SK-N-SH treated with all-trans-retinoic acid at 6 μM for 48 hours (cell line): ENCODE results near the gene CEACAM16.
"Not testable (repeated sequence)": the region's sequence is repeated elsewhere in the genome, so short reads cannot be mapped to it uniquely, and the experiment has no call there.

ENCODE experiments used
- ATAC-seq: fragments of 200-7000 bp; cut with Tn5 transposase; 3 replicates; pipeline ENCODE4 v1.9.1; 2020; ENCODE audit warnings: mild to moderate bottlenecking, moderate library complexity
- ARNTL ChIP-seq: fragments of 450-650 bp; formaldehyde crosslinking; IDR thresholded peaks from 2 replicates; pipeline ENCODE4 v1.5.0; 2020; ENCODE audit warnings: low read depth, mild to moderate bottlenecking, moderate library complexity, borderline replicate concordance
- BACH2 ChIP-seq: fragments of 250-450 bp; sonication (Bioruptor Pico); IDR thresholded peaks from 2 replicates; pipeline ENCODE4 v1.9.0; 2021; ENCODE audit warnings: mild to moderate bottlenecking, borderline replicate concordance
- CSDC2 ChIP-seq: fragments of 250-450 bp; sonication (Bioruptor Pico); IDR thresholded peaks from 2 replicates; pipeline ENCODE4 v1.5.0; 2020; ENCODE audit warnings: mild to moderate bottlenecking, moderate library complexity
- ESRRG ChIP-seq: fragments of 250-450 bp; sonication (Bioruptor Pico); IDR thresholded peaks from 2 replicates; pipeline ENCODE4 v1.6.1; 2021; ENCODE audit warnings: mild to moderate bottlenecking
- GLIS3 ChIP-seq: fragments of 250-450 bp; sonication (Bioruptor Pico); IDR thresholded peaks from 2 replicates; pipeline ENCODE4 v1.5.0; 2020; ENCODE audit warnings: mild to moderate bottlenecking, moderate library complexity
- ISL1 ChIP-seq: fragments of 250-450 bp; sonication (Bioruptor Pico); IDR thresholded peaks from 2 replicates; pipeline ENCODE4 v2.1.2; 2022; ENCODE audit warnings: mild to moderate bottlenecking, moderate library complexity
- PPARA ChIP-seq: fragments of 250-450 bp; sonication (Bioruptor Pico); IDR thresholded peaks from 2 replicates; pipeline ENCODE4 v1.5.0; 2020; ENCODE audit warnings: mild to moderate bottlenecking, borderline replicate concordance
- RARB ChIP-seq: fragments of 250-450 bp; sonication (Bioruptor Pico); IDR thresholded peaks from 2 replicates; pipeline ENCODE4 v1.8.0; 2021; ENCODE audit warnings: mild to moderate bottlenecking, moderate library complexity
- SNAI2 ChIP-seq: fragments of 250-450 bp; sonication (Bioruptor Pico); IDR thresholded peaks from 2 replicates; pipeline ENCODE4 v1.5.0; 2020; ENCODE audit warnings: mild to moderate bottlenecking, moderate library complexity
- TCF4 ChIP-seq: fragments of 250-450 bp; sonication (Bioruptor Pico); IDR thresholded peaks from 2 replicates; pipeline ENCODE4 v1.8.0; 2021; ENCODE audit warnings: mild to moderate bottlenecking, moderate library complexity, borderline replicate concordance
- TOX ChIP-seq: fragments of 250-450 bp; sonication (Bioruptor Pico); IDR thresholded peaks from 2 replicates; pipeline ENCODE4 v1.8.0; 2021; ENCODE audit warnings: mild to moderate bottlenecking, moderate library complexity, borderline replicate concordance
- ZC3H10 ChIP-seq: fragments of 250-450 bp; sonication (Bioruptor Pico); IDR thresholded peaks from 2 replicates; pipeline ENCODE4 v1.5.1; 2021; ENCODE audit warnings: mild to moderate bottlenecking, moderate library complexity
- ZFP30 ChIP-seq: fragments of 450-650 bp; formaldehyde crosslinking; IDR thresholded peaks from 2 replicates; pipeline ENCODE4 v1.5.0; 2022; ENCODE audit warnings: mild to moderate bottlenecking, moderate library complexity
- ZNF70 ChIP-seq: fragments of 450-650 bp; formaldehyde crosslinking; IDR thresholded peaks from 2 replicates; pipeline ENCODE4 v1.5.0; 2020; ENCODE audit warnings: mild to moderate bottlenecking, moderate library complexity
- ZNF8 ChIP-seq: fragments of 450-650 bp; formaldehyde crosslinking; IDR thresholded peaks from 2 replicates; pipeline ENCODE4 v1.5.0; 2020; ENCODE audit warnings: mild to moderate bottlenecking, moderate library complexity
- TF ChIP-seq, protein P1 (sequence below): fragments of 250-450 bp; sonication (Bioruptor Pico); IDR thresholded peaks from 2 replicates; pipeline ENCODE4 v1.5.1; 2020; ENCODE audit warnings: low read depth, mild to moderate bottlenecking, moderate library complexity
- TF ChIP-seq, protein P2 (sequence below): fragments of 250-450 bp; sonication (Bioruptor Pico); IDR thresholded peaks from 2 replicates; pipeline ENCODE4 v1.8.0; 2021; ENCODE audit warnings: low read depth, mild to moderate bottlenecking, moderate library complexity, borderline replicate concordance
- TF ChIP-seq, protein P3 (sequence below): fragments of 250-450 bp; sonication (Bioruptor Pico); IDR thresholded peaks from 2 replicates; pipeline ENCODE4 v1.5.1; 2021; ENCODE audit warnings: mild to moderate bottlenecking, moderate library complexity
- TF ChIP-seq, protein P4 (sequence below): fragments of 250-450 bp; sonication (Bioruptor Pico); IDR thresholded peaks from 2 replicates; pipeline ENCODE4 v1.8.0; 2020; ENCODE audit warnings: mild to moderate bottlenecking, moderate library complexity, borderline replicate concordance

The CEACAM16 gene

DNA sequence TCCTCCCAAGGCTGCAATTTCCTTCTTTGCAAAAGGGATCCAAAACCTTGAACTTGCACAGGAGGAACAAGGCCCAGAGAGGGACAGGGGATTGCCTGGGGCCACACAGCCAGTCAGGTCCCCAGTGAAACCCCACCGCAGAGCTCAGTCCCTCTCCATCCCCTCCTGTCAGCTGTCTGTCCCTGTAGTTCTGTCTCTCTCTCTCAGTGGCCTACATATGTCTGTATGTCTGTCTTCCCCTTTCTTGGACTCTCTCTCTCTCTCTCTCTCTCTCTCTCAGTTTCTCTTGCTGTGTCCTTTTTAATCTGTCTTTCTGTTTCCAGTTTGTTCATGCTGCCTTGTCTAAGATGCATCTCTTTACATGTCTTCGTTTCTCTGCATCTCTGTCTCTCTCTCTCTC is 16.1 kb upstream of the CEACAM16 start:
- TF ChIP-seq ARNTL (CRISPR knock-in tag) (no peak), SNAI2 (CRISPR knock-in tag) (no peak), PPARA (CRISPR knock-in tag) (no peak), RARB (no peak), ISL1 (CRISPR knock-in tag) (no peak), BACH2 (no peak), ESRRG (CRISPR knock-in tag) (no peak)
- TF ChIP-seq, protein P1, sequence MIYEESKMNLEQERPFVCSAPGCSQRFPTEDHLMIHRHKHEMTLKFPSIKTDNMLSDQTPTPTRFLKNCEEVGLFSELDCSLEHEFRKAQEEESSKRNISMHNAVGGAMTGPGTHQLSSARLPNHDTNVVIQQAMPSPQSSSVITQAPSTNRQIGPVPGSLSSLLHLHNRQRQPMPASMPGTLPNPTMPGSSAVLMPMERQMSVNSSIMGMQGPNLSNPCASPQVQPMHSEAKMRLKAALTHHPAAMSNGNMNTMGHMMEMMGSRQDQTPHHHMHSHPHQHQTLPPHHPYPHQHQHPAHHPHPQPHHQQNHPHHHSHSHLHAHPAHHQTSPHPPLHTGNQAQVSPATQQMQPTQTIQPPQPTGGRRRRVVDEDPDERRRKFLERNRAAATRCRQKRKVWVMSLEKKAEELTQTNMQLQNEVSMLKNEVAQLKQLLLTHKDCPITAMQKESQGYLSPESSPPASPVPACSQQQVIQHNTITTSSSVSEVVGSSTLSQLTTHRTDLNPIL (CRISPR knock-in tag), result no peak
- no peak for ATAC-seq

DNA sequence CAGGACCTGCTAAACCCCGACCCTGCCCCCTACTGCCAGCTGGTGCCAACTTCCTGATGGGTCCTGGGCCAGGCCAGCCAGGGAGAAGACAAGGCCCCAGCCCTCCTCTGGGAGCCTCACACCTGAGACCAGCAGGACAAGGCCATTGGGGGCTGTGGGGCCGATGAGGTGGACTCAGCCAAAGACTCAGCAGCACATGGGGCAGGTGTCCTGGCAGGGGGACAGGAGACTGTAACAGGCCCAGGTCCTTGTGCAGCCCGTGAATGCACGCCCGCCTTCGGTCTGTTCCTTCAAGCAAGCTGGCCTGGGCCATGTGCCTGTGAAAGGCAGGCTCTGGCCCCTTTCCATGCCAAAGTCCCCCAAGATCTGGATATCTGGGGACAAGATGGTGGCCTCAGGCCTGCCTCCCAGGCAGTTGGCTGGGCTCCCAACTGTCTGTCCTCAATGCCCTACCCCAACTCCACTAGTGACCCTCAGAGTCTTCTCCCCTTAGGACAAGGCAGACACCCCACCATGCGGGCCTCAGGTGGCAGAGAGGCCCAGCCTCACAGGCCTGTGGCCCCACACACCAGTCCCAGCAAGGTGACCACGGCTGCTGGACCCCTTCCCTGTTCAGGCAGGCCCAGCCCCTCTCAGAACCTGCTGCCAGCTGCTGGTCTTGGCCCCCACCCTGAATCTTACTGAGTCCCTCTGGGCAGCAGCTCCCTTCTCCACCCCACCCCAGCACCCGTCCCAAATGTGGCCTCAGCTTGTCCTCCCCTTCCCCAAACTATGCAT is 15.3 kb upstream of the CEACAM16 start:
- no peak for ATAC-seq
- TF ChIP-seq, protein P2, sequence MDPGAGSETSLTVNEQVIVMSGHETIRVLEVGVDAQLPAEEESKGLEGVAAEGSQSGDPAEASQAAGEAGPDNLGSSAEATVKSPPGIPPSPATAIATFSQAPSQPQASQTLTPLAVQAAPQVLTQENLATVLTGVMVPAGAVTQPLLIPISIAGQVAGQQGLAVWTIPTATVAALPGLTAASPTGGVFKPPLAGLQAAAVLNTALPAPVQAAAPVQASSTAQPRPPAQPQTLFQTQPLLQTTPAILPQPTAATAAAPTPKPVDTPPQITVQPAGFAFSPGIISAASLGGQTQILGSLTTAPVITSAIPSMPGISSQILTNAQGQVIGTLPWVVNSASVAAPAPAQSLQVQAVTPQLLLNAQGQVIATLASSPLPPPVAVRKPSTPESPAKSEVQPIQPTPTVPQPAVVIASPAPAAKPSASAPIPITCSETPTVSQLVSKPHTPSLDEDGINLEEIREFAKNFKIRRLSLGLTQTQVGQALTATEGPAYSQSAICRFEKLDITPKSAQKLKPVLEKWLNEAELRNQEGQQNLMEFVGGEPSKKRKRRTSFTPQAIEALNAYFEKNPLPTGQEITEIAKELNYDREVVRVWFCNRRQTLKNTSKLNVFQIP (CRISPR knock-in tag), result no peak
- TF ChIP-seq, protein P1 (CRISPR knock-in tag), result no peak
- TF ChIP-seq, protein P3, sequence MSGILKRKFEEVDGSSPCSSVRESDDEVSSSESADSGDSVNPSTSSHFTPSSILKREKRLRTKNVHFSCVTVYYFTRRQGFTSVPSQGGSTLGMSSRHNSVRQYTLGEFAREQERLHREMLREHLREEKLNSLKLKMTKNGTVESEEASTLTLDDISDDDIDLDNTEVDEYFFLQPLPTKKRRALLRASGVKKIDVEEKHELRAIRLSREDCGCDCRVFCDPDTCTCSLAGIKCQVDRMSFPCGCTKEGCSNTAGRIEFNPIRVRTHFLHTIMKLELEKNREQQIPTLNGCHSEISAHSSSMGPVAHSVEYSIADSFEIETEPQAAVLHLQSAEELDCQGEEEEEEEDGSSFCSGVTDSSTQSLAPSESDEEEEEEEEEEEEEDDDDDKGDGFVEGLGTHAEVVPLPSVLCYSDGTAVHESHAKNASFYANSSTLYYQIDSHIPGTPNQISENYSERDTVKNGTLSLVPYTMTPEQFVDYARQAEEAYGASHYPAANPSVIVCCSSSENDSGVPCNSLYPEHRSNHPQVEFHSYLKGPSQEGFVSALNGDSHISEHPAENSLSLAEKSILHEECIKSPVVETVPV (CRISPR knock-in tag), result no peak
- no peak for TF ChIP-seq RARB
- no peak for TF ChIP-seq GLIS3 (CRISPR knock-in tag)
- TF ChIP-seq, protein P4, sequence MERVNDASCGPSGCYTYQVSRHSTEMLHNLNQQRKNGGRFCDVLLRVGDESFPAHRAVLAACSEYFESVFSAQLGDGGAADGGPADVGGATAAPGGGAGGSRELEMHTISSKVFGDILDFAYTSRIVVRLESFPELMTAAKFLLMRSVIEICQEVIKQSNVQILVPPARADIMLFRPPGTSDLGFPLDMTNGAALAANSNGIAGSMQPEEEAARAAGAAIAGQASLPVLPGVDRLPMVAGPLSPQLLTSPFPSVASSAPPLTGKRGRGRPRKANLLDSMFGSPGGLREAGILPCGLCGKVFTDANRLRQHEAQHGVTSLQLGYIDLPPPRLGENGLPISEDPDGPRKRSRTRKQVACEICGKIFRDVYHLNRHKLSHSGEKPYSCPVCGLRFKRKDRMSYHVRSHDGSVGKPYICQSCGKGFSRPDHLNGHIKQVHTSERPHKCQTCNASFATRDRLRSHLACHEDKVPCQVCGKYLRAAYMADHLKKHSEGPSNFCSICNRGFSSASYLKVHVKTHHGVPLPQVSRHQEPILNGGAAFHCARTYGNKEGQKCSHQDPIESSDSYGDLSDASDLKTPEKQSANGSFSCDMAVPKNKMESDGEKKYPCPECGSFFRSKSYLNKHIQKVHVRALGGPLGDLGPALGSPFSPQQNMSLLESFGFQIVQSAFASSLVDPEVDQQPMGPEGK, result no peak
- TF ChIP-seq SNAI2 (CRISPR knock-in tag), result no peak
- TF ChIP-seq ZC3H10, result no peak
- no peak for TF ChIP-seq ESRRG (CRISPR knock-in tag)
- TF ChIP-seq TOX (CRISPR knock-in tag), result no peak
- TF ChIP-seq ARNTL (CRISPR knock-in tag), result no peak
- TF ChIP-seq ZNF70 (CRISPR knock-in tag), result no peak
- no peak for TF ChIP-seq CSDC2
- TF ChIP-seq PPARA (CRISPR knock-in tag), result no peak
- TF ChIP-seq ZFP30, result no peak
- TF ChIP-seq TCF4 (CRISPR knock-in tag), result no peak
- TF ChIP-seq ZNF8 (CRISPR knock-in tag), result no peak
- TF ChIP-seq, all 23 proteins: peak for 0

DNA sequence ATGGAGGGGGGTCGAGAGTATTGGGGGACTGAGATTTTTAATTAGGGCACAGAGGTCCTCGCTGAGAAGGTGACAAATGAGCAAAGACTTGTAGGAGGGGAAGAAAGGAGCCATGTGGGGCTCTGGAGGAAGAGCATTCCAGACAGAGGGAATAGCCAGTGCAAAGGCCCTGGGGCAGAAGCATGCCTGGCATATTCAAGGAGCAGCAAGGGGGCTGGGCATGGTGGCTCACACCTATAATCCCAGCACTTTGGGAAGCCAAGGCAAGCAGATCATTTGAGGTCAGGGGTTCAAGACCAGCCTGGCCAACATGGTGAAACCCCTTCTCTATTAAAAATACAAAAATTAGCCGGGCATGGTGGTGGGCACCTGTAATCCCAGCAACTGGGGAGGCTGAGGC is 14.6 kb upstream of the CEACAM16 start:
- not testable (repeated sequence) for ATAC-seq
